ENCODE measurements around the gene CT55.

CT55 gene

GRCh38 chrX:135114392-135114791 lies 56.8 kb downstream of the CT55 start:
- H3K4me3 ChIP-seq (ENCODE audit: low read depth, low read length), result no peak overlapping the region
- TF ChIP-seq, protein P1, sequence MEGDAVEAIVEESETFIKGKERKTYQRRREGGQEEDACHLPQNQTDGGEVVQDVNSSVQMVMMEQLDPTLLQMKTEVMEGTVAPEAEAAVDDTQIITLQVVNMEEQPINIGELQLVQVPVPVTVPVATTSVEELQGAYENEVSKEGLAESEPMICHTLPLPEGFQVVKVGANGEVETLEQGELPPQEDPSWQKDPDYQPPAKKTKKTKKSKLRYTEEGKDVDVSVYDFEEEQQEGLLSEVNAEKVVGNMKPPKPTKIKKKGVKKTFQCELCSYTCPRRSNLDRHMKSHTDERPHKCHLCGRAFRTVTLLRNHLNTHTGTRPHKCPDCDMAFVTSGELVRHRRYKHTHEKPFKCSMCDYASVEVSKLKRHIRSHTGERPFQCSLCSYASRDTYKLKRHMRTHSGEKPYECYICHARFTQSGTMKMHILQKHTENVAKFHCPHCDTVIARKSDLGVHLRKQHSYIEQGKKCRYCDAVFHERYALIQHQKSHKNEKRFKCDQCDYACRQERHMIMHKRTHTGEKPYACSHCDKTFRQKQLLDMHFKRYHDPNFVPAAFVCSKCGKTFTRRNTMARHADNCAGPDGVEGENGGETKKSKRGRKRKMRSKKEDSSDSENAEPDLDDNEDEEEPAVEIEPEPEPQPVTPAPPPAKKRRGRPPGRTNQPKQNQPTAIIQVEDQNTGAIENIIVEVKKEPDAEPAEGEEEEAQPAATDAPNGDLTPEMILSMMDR (conservative IDR thresholded peaks at IDR 0.05; ENCODE audit: low read depth, low read length), result no peak
- DNase-seq (ENCODE audit: low read depth), result peak; percentile 42

- no peak for DNase-seq (ENCODE audit: low read depth)
- H3K4me3 ChIP-seq (ENCODE audit: low read depth, low read length), result no peak overlapping the region
- TF ChIP-seq, protein P1 (conservative IDR thresholded peaks at IDR 0.05; ENCODE audit: low read depth, low read length), result no peak
Observed at GRCh38 chrX:135112743-135113142, 58.5 kb downstream of the CT55 start.

GRCh38 chrX:135112096-135112729 lies 59.0 kb downstream of the CT55 start:
- peak; percentile 60 for DNase-seq (ENCODE audit: low read depth)
- TF ChIP-seq, protein P1 (conservative IDR thresholded peaks at IDR 0.05; ENCODE audit: low read depth, low read length), result peak; percentile 76
- no peak overlapping the region for H3K4me3 ChIP-seq (ENCODE audit: low read depth, low read length)

GRCh38 chrX:135109554-135109953 lies 61.6 kb downstream of the CT55 start:
- TF ChIP-seq, protein P1 (conservative IDR thresholded peaks at IDR 0.05; ENCODE audit: low read depth, low read length), result no peak
- no peak overlapping the region for H3K4me3 ChIP-seq (ENCODE audit: low read depth, low read length)
- DNase-seq (ENCODE audit: low read depth), result no peak

Measured in choroid plexus epithelial cell (primary cell).